ENCODE measurements around the gene TJAP1. TPM values are rescaled to one million over a fixed set of nuclear protein-coding genes. Genes with fewer than 3 reads are reported as not detected.
A peak's percentile ranks its signal among the peaks of the same experiment; 100 is the strongest.

Gene TJAP1
- total RNA-seq, 3 donors from 2014 or later = 20.8 to 33.8 (median 26.3) TPM

DNA sequence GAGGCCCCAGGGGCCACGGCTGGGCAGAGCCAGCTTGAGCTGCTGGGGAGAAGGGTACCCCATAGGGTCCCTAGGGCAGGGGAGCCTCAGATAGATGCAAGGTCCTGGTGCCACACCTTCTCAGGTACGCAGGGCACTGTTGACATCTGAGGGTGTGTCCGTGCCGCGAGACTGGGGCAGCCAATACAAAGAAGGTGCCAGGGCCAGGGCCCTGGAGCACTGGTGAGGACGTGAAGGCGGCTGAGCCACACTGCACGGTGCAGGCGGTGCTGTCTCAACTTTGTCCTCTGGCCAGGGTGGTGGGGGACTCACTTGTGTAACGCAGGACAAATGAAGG is 33.4 kb downstream of the TJAP1 start:
- Histone ChIP-seq H3K36me3 (ENCODE audit: low read depth) (no peaks in the 10 kb centered on the region), H3K4me3 (no peak overlapping the region), H3K4me1 (ENCODE audit: low read depth) (peaks cover 30% of the 10 kb centered on the region), H3K9me3 (no peaks in the 10 kb centered on the region)
- ATAC-seq (peak; percentile 77), DNase-seq (peak; percentile 72 to 80 (median 80))
- intact Hi-C loops (cut with DNase I, micrococcal nuclease) = no loop called here
- TF ChIP-seq, protein P1, sequence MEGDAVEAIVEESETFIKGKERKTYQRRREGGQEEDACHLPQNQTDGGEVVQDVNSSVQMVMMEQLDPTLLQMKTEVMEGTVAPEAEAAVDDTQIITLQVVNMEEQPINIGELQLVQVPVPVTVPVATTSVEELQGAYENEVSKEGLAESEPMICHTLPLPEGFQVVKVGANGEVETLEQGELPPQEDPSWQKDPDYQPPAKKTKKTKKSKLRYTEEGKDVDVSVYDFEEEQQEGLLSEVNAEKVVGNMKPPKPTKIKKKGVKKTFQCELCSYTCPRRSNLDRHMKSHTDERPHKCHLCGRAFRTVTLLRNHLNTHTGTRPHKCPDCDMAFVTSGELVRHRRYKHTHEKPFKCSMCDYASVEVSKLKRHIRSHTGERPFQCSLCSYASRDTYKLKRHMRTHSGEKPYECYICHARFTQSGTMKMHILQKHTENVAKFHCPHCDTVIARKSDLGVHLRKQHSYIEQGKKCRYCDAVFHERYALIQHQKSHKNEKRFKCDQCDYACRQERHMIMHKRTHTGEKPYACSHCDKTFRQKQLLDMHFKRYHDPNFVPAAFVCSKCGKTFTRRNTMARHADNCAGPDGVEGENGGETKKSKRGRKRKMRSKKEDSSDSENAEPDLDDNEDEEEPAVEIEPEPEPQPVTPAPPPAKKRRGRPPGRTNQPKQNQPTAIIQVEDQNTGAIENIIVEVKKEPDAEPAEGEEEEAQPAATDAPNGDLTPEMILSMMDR (IDR thresholded peaks at IDR 0.05) = no peak

DNA sequence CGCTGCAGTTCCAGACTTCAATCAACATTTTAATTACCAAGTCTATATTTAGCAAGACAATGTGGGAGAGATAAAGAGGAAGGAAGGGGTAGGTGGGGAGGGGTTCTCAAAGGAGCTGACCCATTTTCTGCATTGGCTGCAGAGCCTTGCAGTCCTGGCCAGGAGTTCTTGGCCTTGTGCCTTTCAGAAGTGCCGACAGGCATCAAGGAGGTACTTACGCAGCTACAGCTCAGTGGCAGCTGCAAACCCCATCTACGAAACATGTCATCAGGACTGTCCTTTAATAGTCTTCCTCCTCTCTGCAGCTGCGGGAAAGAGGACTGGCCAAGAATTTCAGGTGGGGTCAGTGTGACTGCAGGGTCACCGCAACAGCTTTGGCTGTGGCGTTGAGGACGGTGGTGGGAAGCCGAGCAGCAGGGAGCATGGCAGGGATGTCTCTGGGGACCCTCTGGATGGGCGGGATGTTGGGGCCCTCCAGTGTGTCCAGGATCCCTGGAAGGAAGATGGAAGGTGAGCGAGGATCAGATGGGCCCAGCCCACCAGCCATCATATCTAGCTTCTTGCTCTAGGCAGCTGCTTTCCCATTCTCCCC is 34.5 kb downstream of the TJAP1 start:
- intact Hi-C loops (cut with DNase I, micrococcal nuclease) = no loop called here
- Histone ChIP-seq H3K9me3 (no peaks in the 10 kb centered on the region), H3K4me3 (no peak overlapping the region), H3K4me1 (ENCODE audit: low read depth) (peaks cover 30% of the 10 kb centered on the region), H3K36me3 (ENCODE audit: low read depth) (no peaks in the 10 kb centered on the region)
- no peak for DNase-seq
- TF ChIP-seq, protein P1 (IDR thresholded peaks at IDR 0.05) = no peak
- no peak for ATAC-seq

DNA sequence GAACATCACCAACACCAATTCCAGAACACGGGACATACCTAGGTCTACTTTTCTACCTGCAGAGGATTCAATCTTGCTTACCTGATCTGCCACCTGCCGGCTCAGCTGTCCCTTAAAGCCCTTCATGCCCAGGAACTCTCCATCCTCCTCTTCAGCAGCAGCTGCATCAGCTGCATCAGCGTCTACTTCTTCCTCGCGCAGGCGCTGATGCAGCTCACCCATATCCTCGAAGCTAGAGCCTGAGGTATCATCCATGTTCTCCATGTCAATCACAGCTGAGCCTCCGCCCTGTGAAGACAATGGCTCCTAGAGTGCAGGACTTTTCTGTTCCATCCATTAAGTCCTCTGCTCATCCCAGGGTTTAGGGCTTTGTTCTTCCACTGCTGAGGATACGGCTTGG is 38.4 kb downstream of the TJAP1 start:
- TF ChIP-seq, protein P1 (IDR thresholded peaks at IDR 0.05) = no peak
- intact Hi-C loops (cut with DNase I, micrococcal nuclease) = no loop called here
- peaks cover 28% of the 10 kb centered on the region for H3K4me1 ChIP-seq (ENCODE audit: low read depth)
- ATAC-seq (no peak), DNase-seq (no peak)
- no peaks in the 10 kb centered on the region for H3K36me3 ChIP-seq (ENCODE audit: low read depth)
- no peaks in the 10 kb centered on the region for H3K9me3 ChIP-seq
- no peak overlapping the region for H3K4me3 ChIP-seq

DNA sequence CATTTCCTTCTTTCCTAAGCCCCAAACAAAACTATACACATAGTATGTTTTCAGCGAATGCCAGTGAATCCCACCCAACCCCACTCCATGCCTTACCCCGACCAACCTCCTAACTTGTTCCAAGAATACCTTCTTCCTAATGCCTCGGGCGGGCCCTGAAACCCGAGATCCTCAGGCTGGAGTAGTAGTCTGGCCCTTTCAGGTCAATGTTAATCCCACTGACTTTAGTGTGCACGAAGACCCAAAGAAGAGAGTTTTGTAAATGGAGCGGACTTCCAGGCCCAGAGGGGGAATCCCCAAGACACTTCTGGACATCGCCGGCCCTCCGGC is 39.0 kb downstream of the TJAP1 start:
- DNase-seq (no peak), ATAC-seq (no peak)
- Histone ChIP-seq H3K4me3 (peak overlapping the region; percentile 82), H3K9me3 (no peaks in the 10 kb centered on the region), H3K4me1 (ENCODE audit: low read depth) (peaks cover 24% of the 10 kb centered on the region), H3K36me3 (ENCODE audit: low read depth) (no peaks in the 10 kb centered on the region)
- intact Hi-C loops (cut with DNase I, micrococcal nuclease) = no loop called here
- TF ChIP-seq, protein P1 (IDR thresholded peaks at IDR 0.05) = no peak

DNA sequence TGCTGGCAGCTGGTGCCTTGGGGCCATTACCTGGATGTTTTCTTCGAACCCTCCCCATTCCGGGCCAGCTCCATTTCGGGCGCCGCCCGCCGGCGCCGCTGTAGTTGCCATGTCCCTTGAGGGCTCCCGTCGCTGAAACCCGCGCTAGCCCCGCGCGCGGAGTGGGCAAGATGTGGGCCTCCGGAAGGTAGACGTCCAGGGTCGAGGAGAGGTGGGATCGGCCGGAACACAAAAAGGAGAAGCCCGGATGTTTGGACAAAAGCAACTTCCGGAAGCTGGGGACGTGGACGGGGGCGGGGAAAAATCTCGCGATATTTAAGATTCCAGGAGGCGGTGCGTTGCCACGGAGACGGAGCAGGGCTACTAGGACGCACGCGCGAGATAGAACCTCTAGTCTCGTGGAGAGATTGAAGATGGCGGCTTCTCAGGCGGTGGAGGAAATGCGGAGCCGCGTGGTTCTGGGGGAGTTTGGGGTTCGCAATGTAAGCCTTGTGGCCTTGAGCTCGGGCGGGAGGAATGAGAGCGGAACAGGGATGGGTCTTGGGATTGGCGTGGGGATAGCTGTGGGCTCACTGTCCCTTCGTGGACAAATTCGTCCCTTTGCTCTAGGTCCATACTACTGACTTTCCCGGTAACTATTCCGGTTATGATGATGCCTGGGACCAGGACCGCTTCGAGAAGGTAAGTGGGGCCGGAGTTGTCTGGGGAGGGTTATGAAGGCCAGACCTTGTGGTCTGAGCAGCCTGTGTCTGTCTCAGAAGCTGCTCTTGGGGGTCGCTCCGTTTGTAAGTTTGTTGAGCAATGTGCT is 39.5 kb downstream of the TJAP1 start, which contains the start of the genes POLR1C and YIPF3:
TSS of gene POLR1C (plus strand) at position 393 of the 808 bp plus-strand sequence. CDS start at position 414, 21 bp downstream.
TSS of gene YIPF3 (minus strand) at position 230 of the 808 bp plus-strand sequence. CDS start at position 111, 119 bp downstream.
- intact Hi-C loops (cut with DNase I, micrococcal nuclease) = no loop called here
- no peaks in the 10 kb centered on the region for H3K36me3 ChIP-seq (ENCODE audit: low read depth)
- peak within 1 kb of the TSS; percentile 82 for H3K4me3 ChIP-seq
- H3K4me1 ChIP-seq (ENCODE audit: low read depth) = peaks cover 24% of the 10 kb centered on the region
- H3K9me3 ChIP-seq = no peaks in the 10 kb centered on the region
- DNase-seq (peak; percentile 97 to 99 (median 97)), ATAC-seq (peak; percentile 98)
- TF ChIP-seq, protein P1 (IDR thresholded peaks at IDR 0.05) = no peak

Data from mucosa of descending colon (tissue), 3 donors.